ENCODE results near the gene C20orf204. TPM values are rescaled to one million over a fixed set of nuclear protein-coding genes. Genes with fewer than 3 reads are reported as not detected.

The C20orf204 gene
- polyA plus RNA-seq, 1 donor from 2014 or later, result 6.0 TPM

- no peaks in the 10 kb centered on the region for H3K36me3 ChIP-seq (ENCODE audit: insufficient read depth, low read length)
- no peak overlapping the region for H3K4me2 ChIP-seq (ENCODE audit: low read length)
- no peak overlapping the region for H3K9ac ChIP-seq (ENCODE audit: low read length)
Observed at GRCh38 chr20:64035066-64035932, 683 bp upstream of the C20orf204 start.

GRCh38 chr20:64036346-64037198, 590 bp downstream of the C20orf204 start:
- Histone ChIP-seq H3K4me2 (ENCODE audit: low read length) (no peak overlapping the region), H3K27me3 (ENCODE audit: insufficient read depth, low read depth, low read length) (peaks cover 48% of the 10 kb centered on the region), H4K20me1 (ENCODE audit: insufficient read depth) (no peaks in the 10 kb centered on the region), H3K79me2 (replicated peaks; ENCODE audit: insufficient read depth, low read length) (no peaks in the 10 kb centered on the region), H3K27ac (ENCODE audit: low read length) (no peak overlapping the region), H3K9me3 (ENCODE audit: low read length) (no peaks in the 10 kb centered on the region), H3F3A (ENCODE audit: insufficient read depth, low read length, poor library complexity, severe bottlenecking) (no peaks in the 10 kb centered on the region), H3K36me3 (ENCODE audit: insufficient read depth, low read length) (no peaks in the 10 kb centered on the region), H3K4me3 (ENCODE audit: low read length) (no peak overlapping the region), H3K9me2 (ENCODE audit: insufficient read depth, low read length) (no peaks in the 10 kb centered on the region), H2AFZ (ENCODE audit: low read depth, low read length) (no peak overlapping the region), H3K9ac (ENCODE audit: low read length) (no peak overlapping the region)
- TF ChIP-seq POLR2AphosphoS5 (IDR thresholded peaks at IDR 0.05) (no peak), CTCF (IDR thresholded peaks at IDR 0.05; ENCODE audit: poor library complexity, severe bottlenecking) (no peak), SMC3 (conservative IDR thresholded peaks at IDR 0.05; ENCODE audit: poor library complexity) (no peak), EZH2 (IDR thresholded peaks at IDR 0.05; ENCODE audit: borderline replicate concordance, insufficient read depth, low read length, poor library complexity, severe bottlenecking) (no peak), EP300 (conservative IDR thresholded peaks at IDR 0.05; ENCODE audit: poor library complexity, severe bottlenecking) (no peak), RAD21 (conservative IDR thresholded peaks at IDR 0.05) (no peak), MXI1 (conservative IDR thresholded peaks at IDR 0.05; ENCODE audit: poor library complexity, severe bottlenecking) (no peak), REST (IDR thresholded peaks at IDR 0.05; ENCODE audit: borderline replicate concordance) (no peak), TAF1 (IDR thresholded peaks at IDR 0.05; ENCODE audit: low read depth) (no peak)

More at GRCh38 chr20:64035066-64035932, 683 bp upstream of the C20orf204 start:
- peaks cover 36% of the 10 kb centered on the region for H3K27me3 ChIP-seq (ENCODE audit: insufficient read depth, low read depth, low read length)
- TF ChIP-seq MXI1 (conservative IDR thresholded peaks at IDR 0.05; ENCODE audit: poor library complexity, severe bottlenecking), result no peak
- no peaks in the 10 kb centered on the region for H3K79me2 ChIP-seq (replicated peaks; ENCODE audit: insufficient read depth, low read length)
- no peaks in the 10 kb centered on the region for H3F3A ChIP-seq (ENCODE audit: insufficient read depth, low read length, poor library complexity, severe bottlenecking)
- H3K9me2 ChIP-seq (ENCODE audit: insufficient read depth, low read length), result no peaks in the 10 kb centered on the region
- no peak overlapping the region for H2AFZ ChIP-seq (ENCODE audit: low read depth, low read length)
- H3K27ac ChIP-seq (ENCODE audit: low read length), result no peak overlapping the region
- H3K9me3 ChIP-seq (ENCODE audit: low read length), result no peaks in the 10 kb centered on the region
- no peak overlapping the region for H3K4me3 ChIP-seq (ENCODE audit: low read length)
- no peaks in the 10 kb centered on the region for H4K20me1 ChIP-seq (ENCODE audit: insufficient read depth)

All from neural cell (in vitro differentiated cells).